ENCODE measurements around the gene TNFAIP8.

TNFAIP8 gene

GRCh38 chr5:119367502-119368237 is 11.9 kb downstream of the TNFAIP8 start:
- no peak for DNase-seq (ENCODE audit: low read depth in 2 of 2)

GRCh38 chr5:119368238-119368630 is 12.4 kb downstream of the TNFAIP8 start:
- peak in 1 of 2 donors; percentile 42 for DNase-seq (ENCODE audit: low read depth in 2 of 2)

DNA sequence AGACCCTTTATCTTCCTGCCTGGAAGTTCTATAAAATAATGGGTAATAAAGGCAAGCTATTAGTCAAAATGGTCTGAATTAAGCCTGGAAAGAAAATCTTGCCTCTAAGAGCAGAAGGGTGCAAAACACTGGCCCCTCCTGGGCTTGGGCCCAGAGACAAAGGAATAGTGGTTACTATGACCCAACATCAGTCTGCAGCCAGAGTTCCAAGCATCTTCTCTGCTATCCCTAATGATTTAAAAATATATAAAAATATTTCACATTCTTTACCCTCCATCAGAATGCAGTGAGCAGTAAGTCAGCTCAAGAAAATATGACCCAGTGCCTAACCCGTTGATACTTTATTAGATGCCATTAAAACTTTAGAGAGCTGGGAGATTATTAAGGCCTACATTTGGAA is 14.7 kb downstream of the TNFAIP8 start:
- DNase-seq (ENCODE audit: low read depth in 2 of 2) = no peak

GRCh38 chr5:119371146-119371545 is 15.3 kb downstream of the TNFAIP8 start:
- no peak for DNase-seq (ENCODE audit: low read depth in 2 of 2)

GRCh38 chr5:119373449-119373858 is 17.6 kb downstream of the TNFAIP8 start:
- no peak for DNase-seq (ENCODE audit: low read depth in 2 of 2)

DNA sequence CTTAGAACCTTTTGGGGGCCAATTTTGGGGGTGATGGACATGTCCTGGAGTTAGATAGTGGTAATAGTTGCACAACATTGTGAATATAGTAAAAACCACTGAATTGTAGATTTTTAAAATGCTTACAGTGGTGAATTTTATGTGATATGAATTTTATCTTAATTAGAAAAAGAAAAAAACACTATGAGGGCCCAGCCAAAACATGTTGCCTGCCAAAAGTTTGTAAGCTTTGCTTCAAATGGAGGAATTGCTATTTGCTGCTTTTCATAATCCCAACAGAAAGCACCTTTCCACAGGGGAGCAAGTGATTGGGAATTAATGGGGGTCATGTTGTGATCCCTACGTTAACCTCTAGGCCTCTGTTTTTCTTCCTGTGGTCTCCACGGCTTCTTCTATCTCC is 19.1 kb downstream of the TNFAIP8 start:
- DNase-seq (ENCODE audit: low read depth in 2 of 2) = no peak

GRCh38 chr5:119377066-119377465 is 21.2 kb downstream of the TNFAIP8 start:
- DNase-seq (ENCODE audit: low read depth in 2 of 2) = no peak

DNA sequence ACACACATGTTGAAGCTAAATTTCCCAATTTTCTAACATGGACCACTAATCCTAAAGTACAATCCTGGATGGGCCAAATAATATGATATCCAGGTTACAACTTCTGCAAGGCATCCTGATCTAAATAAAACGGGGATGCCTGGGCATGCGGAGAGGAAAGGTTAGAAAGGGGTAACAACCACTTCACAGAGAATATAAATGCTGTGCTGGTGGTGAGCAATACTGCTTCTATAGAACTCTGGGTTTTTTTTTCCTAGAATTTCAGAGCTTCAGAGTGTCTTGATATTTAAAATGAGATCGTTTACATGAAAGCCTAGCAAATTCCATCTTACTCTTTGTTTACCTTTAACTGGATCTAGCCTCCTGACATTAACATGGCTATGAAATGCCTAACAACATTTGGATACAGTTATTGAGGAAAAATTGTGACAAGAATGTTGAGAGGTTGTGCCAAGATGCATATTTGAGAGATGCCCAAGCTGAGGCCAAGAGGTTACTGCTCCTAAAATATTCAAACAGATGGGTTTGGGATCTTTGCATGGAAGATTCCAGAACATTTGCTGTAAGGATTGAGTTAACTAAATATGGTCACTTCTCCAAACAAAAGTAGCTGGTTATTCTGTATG is 22.4 kb downstream of the TNFAIP8 start:
- no peak for DNase-seq (ENCODE audit: low read depth in 2 of 2)

- no peak for DNase-seq (ENCODE audit: low read depth in 2 of 2)
Measured at GRCh38 chr5:119379096-119379495, 23.3 kb downstream of the TNFAIP8 start.

DNA sequence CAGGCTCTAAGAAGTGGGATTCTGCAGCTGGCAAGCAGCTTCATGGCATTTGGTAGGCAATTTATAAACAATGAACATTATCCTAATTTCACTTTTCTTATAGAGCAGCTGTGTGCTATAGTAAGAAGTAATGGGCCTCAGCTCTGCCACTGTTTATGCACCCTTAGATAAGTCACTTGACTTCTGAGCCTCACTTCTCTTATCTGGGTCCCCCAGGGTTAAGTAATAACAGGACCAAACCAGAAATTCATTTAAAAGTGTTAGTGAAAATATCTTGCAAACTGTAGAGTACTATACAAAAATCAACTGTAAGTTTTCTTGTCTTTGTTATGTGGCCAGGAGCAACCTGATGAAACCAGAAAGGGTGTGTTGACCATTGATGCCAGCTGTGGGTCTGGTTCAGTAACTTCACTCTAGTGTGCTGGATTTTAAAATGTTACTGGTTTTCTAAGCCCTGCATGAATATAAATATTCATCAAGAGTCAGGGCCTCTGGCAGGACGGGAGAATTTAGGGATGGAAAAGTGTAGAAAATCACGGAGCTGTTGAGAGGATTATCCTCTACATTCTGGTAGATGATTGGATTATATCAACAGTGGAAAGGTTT is 24.2 kb downstream of the TNFAIP8 start:
- DNase-seq (ENCODE audit: low read depth in 2 of 2) = no peak

GRCh38 chr5:119382169-119382568 is 26.4 kb downstream of the TNFAIP8 start:
- no peak for DNase-seq (ENCODE audit: low read depth in 2 of 2)

DNA sequence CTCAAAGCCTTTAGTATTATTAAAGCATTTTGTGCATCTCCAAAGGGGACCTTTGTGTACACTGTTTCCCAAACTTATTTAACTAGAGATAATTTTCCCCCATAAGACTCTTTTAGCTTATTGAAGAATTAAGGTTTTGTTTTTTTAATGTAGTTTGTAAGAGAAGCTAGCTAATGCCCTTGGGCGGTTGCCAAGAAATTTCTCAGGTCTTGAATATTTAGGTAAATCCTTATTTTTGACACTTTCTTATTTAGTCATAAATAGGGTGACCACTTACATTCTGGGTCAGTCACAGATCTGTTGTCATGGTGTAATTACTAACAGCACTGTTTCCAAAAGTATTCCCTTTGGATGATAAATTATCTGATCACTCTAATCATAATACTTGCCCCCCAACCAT is 27.2 kb downstream of the TNFAIP8 start:
- DNase-seq (ENCODE audit: low read depth in 2 of 2) = no peak

- no peak for DNase-seq (ENCODE audit: low read depth in 2 of 2)
Measured at GRCh38 chr5:119385136-119385535, 29.3 kb downstream of the TNFAIP8 start.

- DNase-seq (ENCODE audit: low read depth in 2 of 2) = no peak
Measured at GRCh38 chr5:119385536-119386128, 29.8 kb downstream of the TNFAIP8 start.

GRCh38 chr5:119386596-119387344 is 31.0 kb downstream of the TNFAIP8 start:
- DNase-seq (ENCODE audit: low read depth in 2 of 2) = no peak

- DNase-seq (ENCODE audit: low read depth in 2 of 2) = no peak
Measured at GRCh38 chr5:119387945-119388618, 32.3 kb downstream of the TNFAIP8 start.

- DNase-seq (ENCODE audit: low read depth in 2 of 2) = no peak
Measured at GRCh38 chr5:119388619-119389190, 32.9 kb downstream of the TNFAIP8 start.

DNA sequence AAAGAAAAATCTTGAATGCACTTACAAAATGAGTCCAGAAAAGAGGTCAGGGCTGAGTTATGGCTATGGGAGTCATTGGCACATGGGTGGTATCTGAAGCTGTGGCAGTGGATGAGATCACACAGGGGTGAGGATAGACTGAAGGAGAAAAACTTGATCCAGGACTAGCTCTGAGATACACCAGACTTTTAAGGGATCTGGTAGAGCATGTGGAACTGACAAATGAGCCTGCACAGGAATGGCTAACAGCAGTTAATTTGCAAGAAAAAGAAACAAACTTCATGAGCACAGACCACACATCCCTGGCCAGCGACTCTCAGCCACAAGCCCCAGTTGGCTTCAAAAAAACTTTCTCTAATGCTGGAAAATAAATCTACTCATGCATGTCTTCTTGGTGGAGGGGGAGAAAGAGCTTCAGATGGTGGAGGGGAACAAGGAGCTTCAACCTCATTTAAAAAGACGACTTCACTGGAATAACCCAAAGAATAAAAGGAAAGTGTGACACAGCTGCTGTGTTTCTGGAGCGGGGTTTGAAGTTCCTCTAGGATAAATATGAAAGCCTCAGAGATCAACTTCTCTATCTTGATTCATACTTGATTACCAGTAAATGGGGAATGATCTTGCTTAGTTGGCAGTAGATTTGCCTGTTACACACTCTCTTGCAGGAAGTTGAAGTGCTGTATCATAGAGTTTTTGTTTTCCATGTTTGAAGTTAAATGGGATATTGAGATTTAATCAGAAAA is 33.6 kb downstream of the TNFAIP8 start:
- no peak for DNase-seq (ENCODE audit: low read depth in 2 of 2)

DNA sequence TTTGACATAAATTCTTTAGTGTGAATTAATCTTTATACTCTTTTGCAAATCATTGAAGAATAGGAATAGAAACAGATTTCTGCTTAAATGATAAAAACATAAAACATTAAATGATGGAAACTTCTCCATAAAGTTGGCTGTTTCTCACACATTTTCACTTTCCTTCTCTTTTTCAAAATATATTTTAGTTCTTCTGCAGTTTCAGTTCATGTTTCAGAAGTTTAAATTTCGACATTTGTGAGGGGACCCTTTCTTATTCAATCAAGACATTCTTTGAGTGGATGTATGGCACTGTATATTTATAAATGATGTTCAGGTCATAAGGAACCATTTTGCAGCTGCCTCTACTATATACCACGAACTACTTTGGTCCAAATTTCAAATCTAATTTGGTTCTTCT is 34.6 kb downstream of the TNFAIP8 start:
- no peak for DNase-seq (ENCODE audit: low read depth in 2 of 2)

DNA sequence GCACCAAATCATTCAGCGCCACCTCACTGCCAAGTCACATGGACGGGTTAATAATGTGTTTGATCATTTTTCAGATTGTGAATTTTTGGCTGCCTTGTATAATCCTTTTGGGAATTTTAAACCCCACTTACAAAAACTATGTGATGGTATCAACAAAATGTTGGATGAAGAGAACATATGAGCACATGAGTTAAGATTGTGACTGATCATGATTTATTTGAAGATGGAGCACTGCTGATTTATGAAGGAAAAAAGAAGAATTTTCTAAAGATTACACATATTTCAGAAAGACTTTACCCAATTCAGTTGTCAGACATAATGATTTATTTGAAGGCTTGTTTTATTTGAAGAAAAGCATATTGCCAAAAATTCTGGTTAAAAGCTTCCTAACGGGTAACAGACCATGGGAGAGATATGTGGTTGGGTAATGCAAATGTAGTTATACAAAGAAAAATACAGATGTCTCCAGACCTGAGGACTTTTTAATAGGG is 37.4 kb downstream of the TNFAIP8 start:
- DNase-seq (ENCODE audit: low read depth in 2 of 2) = no peak

Data from activated CD8-positive, alpha-beta memory T cell treated with anti-CD3 and anti-CD28 coated beads for 4 hours (primary cell).